Astrocyte (in vitro differentiated cells and primary cell): ENCODE data around the gene IMP4.

Experiments
- CTCF ChIP-seq: IDR thresholded peaks from 2 replicates; pipeline ENCODE4 v1.5.1; 2011; ENCODE audit warnings: low read depth, mild to moderate bottlenecking, inconsistent platforms, low read length, moderate library complexity; ENCODE audit not compliant: insufficient read depth
- EZH2 ChIP-seq: IDR thresholded peaks from 2 replicates; pipeline ENCODE4 v1.6.1; 2012; ENCODE audit warnings: mild to moderate bottlenecking, low read length, inconsistent platforms; ENCODE audit not compliant: insufficient read depth

- TF ChIP-seq CTCF (no peak), EZH2 (no peak)
Measured at GRCh38 chr2:130303169-130303568, 39.5 kb upstream of the IMP4 start.
